HepG2 (cell line): ENCODE results near the gene ADAMTS12. TPM values are rescaled to one million over a fixed set of nuclear protein-coding genes. Genes with fewer than 3 reads are reported as not detected.
A peak's percentile ranks its signal among the peaks of the same experiment; 100 is the strongest.

Experiments
- ATAC-seq: fragments of 200-7000 bp; cut with Tn5 transposase; 3 replicates; pipeline ENCODE4 v1.9.1; 2020; ENCODE audit warnings: mild to moderate bottlenecking, moderate library complexity
- BruUV-seq: library from RNA; stranded (reverse); fragments of 400-500 nt; replicated peaks from 2 replicates; lab custom pipeline; 2021; lab: Mats Ljungman, UMichigan
- CTCF ChIA-PET: fragments of 300-600 bp; formaldehyde crosslinking; extraction: SDS; loops from one replicate; lab custom pipeline; 2021; ENCODE audit warnings: low total read pairs, inconsistent platforms, low intra/inter-chr PET ratio; lab: Yijun Ruan, JAX
- POLR2A ChIA-PET: fragments of 350-600 bp; sonication (Branson Sonifier 250); formaldehyde crosslinking; loops from one replicate; lab custom pipeline; 2020; ENCODE audit warnings: antibody characterized with exemption, inconsistent platforms; lab: Yijun Ruan, JAX
- DNase-seq: peaks from one replicate; pipeline ENCODE4 v3.0.0-alpha.2; 2015; ENCODE audit warnings: low spot score
- FAIRE-seq: peaks from 3 replicates; lab custom pipeline; 2011; peaks lifted over from hg19 to GRCh38; lab: Jason Lieb, UNC
- H2AFZ ChIP-seq: one replicate; pipeline ENCODE4 v1.6.1; 2011; ENCODE audit warnings: low read length, inconsistent platforms
- H3K27ac ChIP-seq: fragments of 300-600 bp; 3 replicates; pipeline ENCODE4 v1.8.0; 2011; ENCODE audit warnings: mixed run types, mild to moderate bottlenecking, mixed read lengths, low read length, inconsistent platforms; ENCODE audit not compliant: insufficient read depth; ENCODE audit errors: extremely low read length
- H3K27me3 ChIP-seq, 2 experiments: fragments of 200-600 bp in 1 of 2; 2 replicates in 1 of 2; 3 replicates in 1 of 2; pipeline versions ENCODE4 v1.6.0 to v1.8.0; 2011; ENCODE audit warnings: low read length in 2 of 2, mild to moderate bottlenecking in 2 of 2, moderate library complexity in 2 of 2, inconsistent platforms in 1 of 2; ENCODE audit not compliant: insufficient read depth in 2 of 2, control insufficient read depth in 1 of 2
- H3K36me3 ChIP-seq, 2 experiments: fragments of 200-600 bp in 1 of 2; replicated peaks in 1 of 2; 2 replicates in 1 of 2; 3 replicates in 1 of 2; pipeline versions ENCODE4 v1.5.1 to v1.8.0; 2011; ENCODE audit warnings: low read length in 2 of 2, inconsistent platforms in 1 of 2; ENCODE audit not compliant: insufficient read depth in 2 of 2, control insufficient read depth in 1 of 2
- H3K4me1 ChIP-seq: 2 replicates; pipeline ENCODE4 v1.5.1; 2012; ENCODE audit warnings: low read length, inconsistent platforms; ENCODE audit not compliant: insufficient read depth
- H3K4me2 ChIP-seq: 2 replicates; pipeline ENCODE4 v1.6.0; 2011; ENCODE audit warnings: low read depth, low read length, inconsistent platforms
- H3K4me3 ChIP-seq, 3 experiments: fragments of 200-600 bp in 1 of 3; sonication (generic), shearing (Covaris generic) in 1 of 3; replicated peaks in 1 of 3; 2 replicates each; pipeline ENCODE4 v1.5.1; 2011 to 2016; ENCODE audit warnings: low read length in 3 of 3, inconsistent platforms in 2 of 3, low read depth in 2 of 3, mild to moderate bottlenecking in 2 of 3, control low read depth in 1 of 3, mixed read lengths in 1 of 3; ENCODE audit not compliant: insufficient read depth in 1 of 3
- H3K79me2 ChIP-seq: one replicate; pipeline ENCODE4 v1.6.1; 2011; ENCODE audit warnings: low read length, inconsistent platforms; ENCODE audit not compliant: insufficient read depth
- H3K9ac ChIP-seq: 2 replicates; pipeline ENCODE4 v1.6.0; 2011; ENCODE audit warnings: mild to moderate bottlenecking, low read depth, low read length, inconsistent platforms; ENCODE audit not compliant: insufficient read depth
- H3K9me3 ChIP-seq: 2 replicates; pipeline ENCODE4 v1.5.1; 2012; ENCODE audit warnings: mild to moderate bottlenecking, low read length
- H4K20me1 ChIP-seq: 2 replicates; pipeline ENCODE4 v1.6.0; 2011; ENCODE audit warnings: inconsistent platforms, mild to moderate bottlenecking, low read length, moderate library complexity; ENCODE audit not compliant: insufficient read depth
- SCMH1 ChIP-seq: sonication (generic); formaldehyde crosslinking; IDR thresholded peaks from 2 replicates; pipeline ENCODE4 v1.9.0; 2021; ENCODE audit warnings: missing genetic modification reagents, mild to moderate bottlenecking, borderline replicate concordance
- SNAPC2 ChIP-seq: sonication (generic); formaldehyde crosslinking; IDR thresholded peaks from 2 replicates; pipeline ENCODE4 v1.8.1; 2022; ENCODE audit warnings: mild to moderate bottlenecking, missing genetic modification reagents
- ZNF263 ChIP-seq: sonication (generic); formaldehyde crosslinking; IDR thresholded peaks from 2 replicates; pipeline ENCODE4 v1.4.0; 2020; ENCODE audit warnings: missing genetic modification reagents
- WGBS: methylation state at CpG from one replicate; pipeline ENCODE4 v1.1.6; 2017; ENCODE audit warnings: low lambda C conversion rate; 5-methylcytosine and 5-hydroxymethylcytosine counted together
- in situ Hi-C: cut with HindIII; loops from 2 replicates; pipeline ENCODE4 v1.10.0; 2017; ENCODE audit warnings: low pct_unique_long_range_greater_than_20kb; ENCODE audit not compliant: extremely low pct_ligation_motif_present
- intact Hi-C: fragments of 100-400 bp; cut with micrococcal nuclease; formaldehyde crosslinking; loops from one replicate; pipeline ENCODE4 v1.10.0; 2022; ENCODE audit not compliant: unreplicated experiment
- polyA plus RNA-seq, 8 experiments: library from polyadenylated mRNA; depleted of rRNA in 3 of 8; stranded (reverse) in 7 of 8; unstranded in 1 of 8; fragments of >200 nt; fragmentation: Illumina TruSeq in 4 of 8; extraction: Trizol in 4 of 8; gene quantifications; 2 replicates each; pipeline versions ENCODE4 v1.2.1 to v1.2.3, GENCODE V29; 2011 to 2016; ENCODE audit warnings: low read depth in 4 of 8, missing spikeins in 1 of 8, mixed read lengths in 1 of 8; ENCODE audit not compliant: insufficient read depth in 1 of 8
- total RNA-seq, 5 experiments: library from RNA; depleted of rRNA; stranded (reverse); fragments of >200 nt; fragmentation: Illumina TruSeq; extraction: Trizol; gene quantifications; 2 replicates each; pipeline ENCODE4 v1.2.3, GENCODE V29; 2016; ENCODE audit warnings: low read depth in 1 of 5
- TF ChIP-seq, protein P1 (sequence below): sonication (generic); formaldehyde crosslinking; IDR thresholded peaks from 2 replicates; pipeline ENCODE4 v1.4.0; 2020; ENCODE audit warnings: mild to moderate bottlenecking, missing genetic modification reagents

ADAMTS12 gene
- total and polyA plus RNA-seq, 2 of the 13 experiments (the other 11 are each of a cell fraction or from before 2014, with no cell fraction given), result 0.03 TPM; not detected in 1

DNA sequence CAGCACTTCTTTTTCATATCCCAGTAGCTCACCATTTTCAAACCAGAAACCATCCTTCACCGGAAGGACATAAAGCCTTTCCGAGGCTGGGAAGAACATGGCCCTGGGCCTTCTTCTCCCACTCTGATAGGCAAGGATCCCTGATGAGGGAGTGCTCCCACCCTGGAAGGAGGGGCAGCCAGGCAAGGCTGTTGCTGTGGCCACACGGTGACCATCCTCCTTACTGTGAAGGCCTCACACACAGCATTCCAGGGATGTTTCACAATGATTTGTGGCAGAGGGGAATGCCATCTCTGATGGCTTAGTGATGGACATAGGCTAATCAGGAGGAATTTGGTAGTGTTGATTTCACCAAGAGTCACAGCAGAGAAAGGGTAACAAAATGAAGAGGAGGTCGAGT is 130.7 kb downstream of the ADAMTS12 start:
- no peak overlapping the region for H3K9ac ChIP-seq
- no peaks in the 10 kb centered on the region for H3K9me3 ChIP-seq
- no peak overlapping the region for H2AFZ ChIP-seq
- H3K4me1 ChIP-seq, result no peaks in the 10 kb centered on the region
- H4K20me1 ChIP-seq, result no peaks in the 10 kb centered on the region
- ChIA-PET POLR2A (no interaction called here), CTCF (no interaction called here)
- in situ Hi-C loops, result no loop called here
- DNase-seq (no peak), FAIRE-seq (no peak), ATAC-seq (no peak)
- no peak overlapping the region for H3K4me2 ChIP-seq
- H3K27ac ChIP-seq, result no peak overlapping the region
- no peaks in the 10 kb centered on the region for H3K36me3 ChIP-seq
- BruUV-seq, result no TSS peak
- no peaks in the 10 kb centered on the region for H3K79me2 ChIP-seq
- 33% methylated on average over 3 of the region's 4 CpGs for WGBS
- no peaks in the 10 kb centered on the region for H3K27me3 ChIP-seq
- intact Hi-C loops, result no loop called here
- H3K4me3 ChIP-seq, result no peak overlapping the region
- TF ChIP-seq ZNF263 (CRISPR knock-in tag), result 0 out of 2 replicates have a peak, but pooled peaks have one; percentile 54
- TF ChIP-seq SCMH1 (CRISPR knock-in tag), result no peak
- TF ChIP-seq, protein P1, sequence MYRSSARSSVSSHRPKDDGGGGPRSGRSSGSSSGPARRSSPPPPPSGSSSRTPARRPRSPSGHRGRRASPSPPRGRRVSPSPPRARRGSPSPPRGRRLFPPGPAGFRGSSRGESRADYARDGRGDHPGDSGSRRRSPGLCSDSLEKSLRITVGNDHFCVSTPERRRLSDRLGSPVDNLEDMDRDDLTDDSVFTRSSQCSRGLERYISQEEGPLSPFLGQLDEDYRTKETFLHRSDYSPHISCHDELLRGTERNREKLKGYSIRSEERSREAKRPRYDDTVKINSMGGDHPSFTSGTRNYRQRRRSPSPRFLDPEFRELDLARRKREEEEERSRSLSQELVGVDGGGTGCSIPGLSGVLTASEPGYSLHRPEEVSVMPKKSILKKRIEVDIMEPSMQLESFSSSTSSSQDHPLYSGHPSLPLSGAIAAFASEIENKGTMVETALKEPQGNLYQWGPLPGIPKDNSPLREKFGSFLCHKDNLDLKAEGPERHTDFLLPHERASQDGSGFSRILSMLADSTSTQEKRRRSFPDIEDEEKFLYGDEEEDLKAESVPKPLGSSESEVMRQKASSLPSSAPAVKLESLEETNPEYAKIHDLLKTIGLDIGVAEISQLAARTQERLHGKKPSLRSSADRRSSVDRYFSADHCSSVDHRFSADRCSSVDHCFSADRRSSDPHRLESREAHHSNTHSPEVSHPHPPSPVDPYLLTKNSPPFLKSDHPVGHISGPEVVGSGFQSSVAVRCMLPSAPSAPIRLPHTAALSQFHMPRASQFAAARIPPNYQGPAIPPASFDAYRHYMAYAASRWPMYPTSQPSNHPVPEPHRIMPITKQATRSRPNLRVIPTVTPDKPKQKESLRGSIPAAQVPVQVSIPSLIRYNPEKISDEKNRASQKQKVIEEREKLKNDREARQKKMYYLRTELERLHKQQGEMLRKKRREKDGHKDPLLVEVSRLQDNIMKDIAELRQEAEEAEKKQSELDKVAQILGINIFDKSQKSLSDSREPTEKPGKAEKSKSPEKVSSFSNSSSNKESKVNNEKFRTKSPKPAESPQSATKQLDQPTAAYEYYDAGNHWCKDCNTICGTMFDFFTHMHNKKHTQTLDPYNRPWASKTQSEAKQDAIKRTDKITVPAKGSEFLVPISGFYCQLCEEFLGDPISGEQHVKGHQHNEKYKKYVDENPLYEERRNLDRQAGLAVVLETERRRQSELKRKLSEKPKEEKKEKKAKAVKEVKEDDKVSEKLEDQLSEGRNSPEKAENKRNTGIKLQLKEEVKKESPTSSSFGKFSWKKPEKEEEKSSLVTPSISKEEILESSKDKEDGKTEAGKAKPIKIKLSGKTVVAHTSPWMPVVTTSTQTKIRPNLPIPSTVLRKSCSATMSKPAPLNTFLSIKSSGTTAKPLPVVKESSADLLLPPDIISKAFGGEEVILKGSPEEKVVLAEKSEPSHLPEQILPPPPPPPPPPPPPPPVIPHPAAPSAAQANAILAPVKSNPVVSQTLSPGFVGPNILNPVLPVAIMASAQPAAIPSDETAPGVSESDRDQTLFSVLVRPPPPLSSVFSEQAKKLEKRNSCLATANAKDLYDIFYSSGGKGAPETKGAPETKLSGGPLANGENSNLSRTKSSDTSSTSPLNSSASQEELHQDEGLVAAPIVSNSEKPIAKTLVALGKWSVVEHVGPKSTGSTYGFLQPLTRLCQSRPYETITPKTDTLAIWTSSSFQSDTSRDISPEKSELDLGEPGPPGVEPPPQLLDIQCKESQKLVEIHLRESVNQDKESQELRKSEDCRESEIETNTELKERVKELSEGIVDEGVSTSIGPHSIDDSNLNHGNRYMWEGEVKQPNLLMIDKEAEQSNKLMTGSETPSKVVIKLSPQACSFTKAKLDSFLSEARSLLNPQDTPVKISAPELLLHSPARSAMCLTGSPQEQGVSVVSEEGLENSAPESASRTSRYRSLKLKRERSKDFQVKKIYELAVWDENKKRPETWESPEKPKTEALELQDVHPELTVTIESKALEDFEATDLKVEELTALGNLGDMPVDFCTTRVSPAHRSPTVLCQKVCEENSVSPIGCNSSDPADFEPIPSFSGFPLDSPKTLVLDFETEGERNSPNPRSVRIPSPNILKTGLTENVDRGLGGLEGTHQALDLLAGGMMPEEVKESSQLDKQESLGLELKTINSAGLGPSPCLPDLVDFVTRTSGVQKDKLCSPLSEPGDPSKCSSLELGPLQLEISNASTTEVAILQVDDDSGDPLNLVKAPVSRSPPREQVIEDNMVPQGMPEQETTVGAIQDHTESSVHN (CRISPR knock-in tag), result no peak
- no peak for TF ChIP-seq SNAPC2 (CRISPR knock-in tag)
